HCT116 (cell line): ENCODE data around the gene HSP90AA1. TPM values are rescaled to one million over a fixed set of nuclear protein-coding genes. Genes with fewer than 3 reads are reported as not detected.

Experiments used
- ATAC-seq: fragments of 200-7000 bp; cut with Tn5 transposase; 2 replicates; pipeline ENCODE4 v1.9.1; 2020; ENCODE audit warnings: mild to moderate bottlenecking, moderate library complexity
- BruUV-seq: library from RNA; stranded (reverse); fragments of 400-500 nt; replicated peaks from 2 replicates; lab custom pipeline; 2021; lab: Mats Ljungman, UMichigan
- CTCF ChIA-PET: fragments of 300-600 bp; sonication (Branson Sonifier 250); formaldehyde crosslinking; loops from one replicate; lab custom pipeline; 2021; ENCODE audit warnings: antibody characterized with exemption; lab: Charles Lee
- POLR2A ChIA-PET: fragments of 300-600, 350-600 bp; sonication (Branson Sonifier 250); formaldehyde crosslinking; loops from one replicate; lab custom pipeline; 2021; ENCODE audit warnings: antibody characterized with exemption; lab: Charles Lee
- RAD21 ChIA-PET, 2 experiments: fragments of 300-600 bp; sonication (Branson Sonifier 250); formaldehyde crosslinking; loops; one replicate each; lab custom pipeline; 2023; ENCODE audit warnings: low total read pairs in 2 of 2; ENCODE audit not compliant: uncharacterized antibody in 2 of 2, unreplicated experiment in 2 of 2, low non-redundant PET in 1 of 2; lab: Charles Lee
- DNase-seq: peaks from one replicate; pipeline ENCODE4 v3.0.0-alpha.2; 2010; ENCODE audit warnings: low read depth, low spot score
- H2AFZ ChIP-seq: fragments of 200-600 bp; shearing (Covaris generic), sonication (generic); 2 replicates; pipeline ENCODE4 v1.6.1; 2017; ENCODE audit warnings: low read depth, mixed run types, mixed read lengths, antibody characterized with exemption, low read length; ENCODE audit not compliant: poor library complexity, severe bottlenecking
- H3K27ac ChIP-seq: 2 replicates; pipeline ENCODE4 v1.5.1; 2012; ENCODE audit warnings: low read depth, low read length
- H3K27me3 ChIP-seq: fragments of 200-600 bp; sonication (generic); 2 replicates; pipeline ENCODE4 v1.6.1; 2016; ENCODE audit warnings: mixed run types, low read length, mixed read lengths; ENCODE audit not compliant: insufficient read depth
- H3K36me3 ChIP-seq, 2 experiments: fragments of 200-500 bp in 1 of 2; fragments of 200-600 bp in 1 of 2; sonication (Bioruptor generic) in 1 of 2; sonication (generic) in 1 of 2; 2 replicates each; pipeline versions ENCODE4 v1.5.1 to v1.6.1; 2014 to 2016; ENCODE audit warnings: low read length in 2 of 2, inconsistent platforms in 1 of 2, mixed read lengths in 1 of 2, mixed run types in 1 of 2; ENCODE audit not compliant: insufficient read depth in 2 of 2, control insufficient read depth in 1 of 2
- H3K4me1 ChIP-seq, 2 experiments: fragments of 200-600 bp in 1 of 2; sonication (generic) in 1 of 2; 2 replicates each; pipeline versions ENCODE4 v1.5.1 to v1.6.1; 2012 to 2017; ENCODE audit warnings: low read length in 2 of 2, inconsistent platforms in 1 of 2, mild to moderate bottlenecking in 1 of 2, mixed read lengths in 1 of 2, mixed run types in 1 of 2, moderate library complexity in 1 of 2; ENCODE audit not compliant: insufficient read depth in 2 of 2, control insufficient read depth in 1 of 2
- H3K4me2 ChIP-seq: fragments of 200-600 bp; sonication (generic); 2 replicates; pipeline ENCODE4 v1.6.1; 2017; ENCODE audit warnings: mixed run types, low read length, mixed read lengths
- H3K4me3 ChIP-seq, 2 experiments: fragments of 200-600 bp in 1 of 2; sonication (generic) in 1 of 2; replicated peaks in 1 of 2; 2 replicates each; pipeline ENCODE4 v1.5.1; 2011 to 2016; ENCODE audit warnings: low read length in 2 of 2, control low read depth in 1 of 2, low read depth in 1 of 2, mild to moderate bottlenecking in 1 of 2, mixed read lengths in 1 of 2, mixed run types in 1 of 2
- H3K79me2 ChIP-seq: fragments of 200-600 bp; sonication (generic); 2 replicates; pipeline ENCODE4 v1.6.1; 2017; ENCODE audit warnings: mild to moderate bottlenecking, mixed run types, low read length, moderate library complexity, mixed read lengths; ENCODE audit not compliant: insufficient read depth
- H3K9ac ChIP-seq: fragments of 200-600 bp; sonication (generic); 2 replicates; pipeline ENCODE4 v1.6.1; 2016; ENCODE audit warnings: low read length, mixed read lengths
- H3K9me2 ChIP-seq: fragments of 200-600 bp; sonication (generic), shearing (Covaris generic); 2 replicates; pipeline ENCODE4 v1.6.1; 2017; ENCODE audit warnings: mixed run types, mild to moderate bottlenecking, moderate library complexity; ENCODE audit not compliant: insufficient read depth
- H3K9me3 ChIP-seq, 2 experiments: fragments of 200-500 bp in 1 of 2; fragments of 200-600 bp in 1 of 2; sonication (Bioruptor generic) in 1 of 2; sonication (generic) in 1 of 2; 2 replicates each; pipeline ENCODE4 v1.6.1; 2014 to 2017; ENCODE audit warnings: low read length in 2 of 2, mixed read lengths in 2 of 2, inconsistent platforms in 1 of 2, low read depth in 1 of 2, mild to moderate bottlenecking in 1 of 2, mixed run types in 1 of 2, moderate library complexity in 1 of 2; ENCODE audit not compliant: control insufficient read depth in 1 of 2, insufficient read depth in 1 of 2
- H4K20me1 ChIP-seq: fragments of 200-600 bp; sonication (generic), shearing (Covaris generic); 2 replicates; pipeline ENCODE4 v1.6.1; 2017; ENCODE audit warnings: mixed run types, mild to moderate bottlenecking, moderate library complexity; ENCODE audit not compliant: insufficient read depth
- ATF3 ChIP-seq: IDR thresholded peaks from 2 replicates; pipeline ENCODE4 v1.6.1; 2012
- CEBPB ChIP-seq: IDR thresholded peaks from 2 replicates; pipeline ENCODE4 v1.6.1; 2012; ENCODE audit warnings: low read depth
- CTCF ChIP-seq, 3 experiments: fragments of 200-600 bp in 1 of 3; sonication (generic) in 1 of 3; IDR thresholded peaks in 2 of 3; conservative IDR thresholded peaks in 1 of 3; 2 replicates each; pipeline ENCODE4 v1.5.1; 2012 to 2017; ENCODE audit warnings: low read depth in 2 of 3, low read length in 2 of 3, antibody characterized with exemption in 1 of 3, borderline replicate concordance in 1 of 3, control low read depth in 1 of 3, mild to moderate bottlenecking in 1 of 3, mixed read lengths in 1 of 3, mixed run types in 1 of 3, moderate library complexity in 1 of 3; ENCODE audit not compliant: insufficient read depth in 1 of 3
- EGR1 ChIP-seq: IDR thresholded peaks from 2 replicates; pipeline ENCODE4 v1.6.1; 2012; ENCODE audit warnings: low read depth
- ELF1 ChIP-seq: IDR thresholded peaks from 2 replicates; pipeline ENCODE4 v1.6.1; 2012; ENCODE audit warnings: low read depth, borderline replicate concordance
- EZH2 ChIP-seq: fragments of 200-600 bp; sonication (generic); IDR thresholded peaks from 2 replicates; pipeline ENCODE4 v1.6.1; 2017; ENCODE audit warnings: antibody characterized with exemption, mixed run types
- FOSL1 ChIP-seq: IDR thresholded peaks from 2 replicates; pipeline ENCODE4 v1.6.1; 2012; ENCODE audit warnings: low read depth
- JUND ChIP-seq: IDR thresholded peaks from 2 replicates; pipeline ENCODE4 v1.6.1; 2012
- MAX ChIP-seq: IDR thresholded peaks from 2 replicates; pipeline ENCODE4 v1.6.1; 2012
- POLR2AphosphoS5 ChIP-seq: IDR thresholded peaks from 2 replicates; pipeline ENCODE4 v1.6.1; 2011; ENCODE audit warnings: mild to moderate bottlenecking, low read depth, low read length, moderate library complexity
- RAD21 ChIP-seq: IDR thresholded peaks from 2 replicates; pipeline ENCODE4 v1.6.1; 2012; ENCODE audit warnings: low read depth, mild to moderate bottlenecking
- SIN3A ChIP-seq: IDR thresholded peaks from 2 replicates; pipeline ENCODE4 v1.6.1; 2012; ENCODE audit warnings: low read depth
- SP1 ChIP-seq: IDR thresholded peaks from 2 replicates; pipeline ENCODE4 v1.6.1; 2012; ENCODE audit warnings: low read depth
- TCF7L2 ChIP-seq: IDR thresholded peaks from 2 replicates; pipeline ENCODE4 v1.7.0; 2011; ENCODE audit warnings: borderline replicate concordance, inconsistent platforms; ENCODE audit not compliant: insufficient read depth, insufficient read length; ENCODE audit errors: extremely low read depth
- ZBTB33 ChIP-seq: IDR thresholded peaks from 2 replicates; pipeline ENCODE4 v1.6.1; 2011; ENCODE audit warnings: mild to moderate bottlenecking, low read length, moderate library complexity; ENCODE audit not compliant: insufficient replicate concordance; ENCODE audit errors: extremely low read depth
- ZNF274 ChIP-seq: fragments of 200-500 bp; sonication (Bioruptor generic); IDR thresholded peaks from 2 replicates; pipeline ENCODE4 v1.6.1; 2014; ENCODE audit warnings: mild to moderate bottlenecking, low read depth, low read length, inconsistent platforms
- intact Hi-C: fragments of 100-400 bp; cut with micrococcal nuclease; formaldehyde crosslinking; loops from 2 replicates; pipeline ENCODE4 v1.10.0; 2022
- total RNA-seq: library from RNA; stranded (reverse); gene quantifications from one replicate; pipeline ENCODE4 v1.2.1, GENCODE V29; 2021; ENCODE audit not compliant: unreplicated experiment

Gene HSP90AA1
- total RNA-seq, 1 experiment from 2014 or later, result 1,380 TPM

GRCh38 chr14:102080183-102081080 is 6.4 kb downstream of the HSP90AA1 start:
- no peak overlapping the region for H3K4me2 ChIP-seq
- no peak overlapping the region; the same call in 1 of the 2 replicates for H3K27ac ChIP-seq
- no peak overlapping the region for H2AFZ ChIP-seq
- intact Hi-C loops, result no loop called here
- no peaks in the 10 kb centered on the region for H3K9me2 ChIP-seq
- TF ChIP-seq CTCF (IDR thresholded peaks at IDR 0.05 in 2 of 3, conservative IDR thresholded peaks at IDR 0.05 in 1 of 3; ENCODE audit: borderline replicate concordance in 1 of 3, insufficient read depth in 1 of 3, low read depth in 2 of 3, low read length in 2 of 3) (no peak), EZH2 (no peak), FOSL1 (no peak), RAD21 (no peak), SP1 (no peak), ELF1 (no peak), POLR2AphosphoS5 (no peak), JUND (no peak), EGR1 (no peak), SIN3A (no peak), ATF3 (no peak), ZNF274 (no peak), TCF7L2 (no peak), MAX (no peak), CEBPB (no peak), ZBTB33 (no peak)
- POLR2A ChIA-PET, result interaction anchor here (1.1 kb wide), 1 partner anchor 11 kb away, joined by 3 read pairs; no protein-coding TSS in a partner anchor
- H3K36me3 ChIP-seq, result peaks cover 57 to 62% of the 10 kb centered on the region in 2 experiments
- peaks cover 46% of the 10 kb centered on the region for H3K79me2 ChIP-seq
- RAD21 ChIA-PET, result no interaction called here
- no peaks in the 10 kb centered on the region for H3K9me3 ChIP-seq
- peaks cover 6 to 18% of the 10 kb centered on the region in 2 experiments; a peak in 3 of 4 replicates for H3K4me1 ChIP-seq
- H3K27me3 ChIP-seq, result no peaks in the 10 kb centered on the region
- no TSS peak for BruUV-seq
- ATAC-seq (no peak), DNase-seq (no peak)
- CTCF ChIA-PET, result no interaction called here
- H3K9ac ChIP-seq, result no peak overlapping the region
- peaks cover 47% of the 10 kb centered on the region for H4K20me1 ChIP-seq
- H3K4me3 ChIP-seq, result no peak overlapping the region
